ENCODE results near the gene STAT3. TPM values are rescaled to one million over a fixed set of nuclear protein-coding genes. Genes with fewer than 3 reads are reported as not detected.

Gene STAT3
- total and polyA plus RNA-seq, 9 of the 15 experiments (the other 6 are each of a cell fraction or from before 2014, with no cell fraction given) = 90.0 to 179 (median 114) TPM

DNA sequence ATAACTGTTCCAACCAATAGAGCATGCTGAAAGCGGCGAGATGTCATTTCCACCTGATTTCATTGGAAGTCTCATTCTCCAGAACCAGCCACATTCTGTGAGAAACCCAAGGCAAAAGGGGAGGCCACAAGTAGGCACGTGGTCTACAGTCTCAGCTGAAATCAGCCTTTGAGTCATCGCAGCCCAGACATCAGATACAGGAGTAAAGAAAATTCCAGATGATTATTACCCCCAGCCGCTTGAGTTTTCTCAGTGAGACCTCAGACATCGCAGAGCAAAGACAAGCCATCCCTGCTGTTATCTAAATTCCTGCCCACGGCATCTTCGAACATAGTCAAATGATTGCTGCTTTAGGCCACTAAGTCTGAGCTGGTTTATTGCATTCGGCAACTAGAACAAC, 23.1 kb downstream of the STAT3 start (continued):
- TF ChIP-seq SRSF9 (IDR thresholded peaks at IDR 0.05; ENCODE audit: borderline replicate concordance, low read depth, low read length) = no peak
- TF ChIP-seq PHTF2 (CRISPR knock-in tag; IDR thresholded peaks at IDR 0.05) = no peak
- no peak for TF ChIP-seq ZNF551 (CRISPR knock-in tag; IDR thresholded peaks at IDR 0.05)
- TF ChIP-seq MYC (IDR thresholded peaks at IDR 0.05; ENCODE audit: low read depth, low read length) = peak; percentile 46
- TF ChIP-seq MYC (CRISPR knock-in tag; IDR thresholded peaks at IDR 0.05; ENCODE audit: borderline replicate concordance, low read depth) = no peak
- TF ChIP-seq RFX5 (IDR thresholded peaks at IDR 0.05; ENCODE audit: low read depth, low read length) = no peak
- TF ChIP-seq, protein P1, sequence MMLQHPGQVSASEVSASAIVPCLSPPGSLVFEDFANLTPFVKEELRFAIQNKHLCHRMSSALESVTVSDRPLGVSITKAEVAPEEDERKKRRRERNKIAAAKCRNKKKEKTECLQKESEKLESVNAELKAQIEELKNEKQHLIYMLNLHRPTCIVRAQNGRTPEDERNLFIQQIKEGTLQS (IDR thresholded peaks at IDR 0.05) = peak; percentile 65
- TF ChIP-seq, protein P1 (CRISPR knock-in tag; conservative IDR thresholded peaks at IDR 0.05) = no peak
- TF ChIP-seq MYNN (IDR thresholded peaks at IDR 0.05) = peak; percentile 63; the same call in 1 of the 2 replicates
- no peak for TF ChIP-seq MYNN (CRISPR knock-in tag; IDR thresholded peaks at IDR 0.05)
- no peak for TF ChIP-seq ZNF324 (CRISPR knock-in tag; IDR thresholded peaks at IDR 0.05)
- TF ChIP-seq TAF1 (IDR thresholded peaks at IDR 0.05; ENCODE audit: control insufficient read depth, extremely low read depth, insufficient read depth, low read length, severe bottlenecking) = no peak
- no peak for TF ChIP-seq TSC22D4 (tag; IDR thresholded peaks at IDR 0.05)
- TF ChIP-seq MEIS2 (IDR thresholded peaks at IDR 0.05; ENCODE audit: partially characterized antibody) = no peak
